Measurements from ENCODE around the gene SAMD4A.

Gene SAMD4A

DNA sequence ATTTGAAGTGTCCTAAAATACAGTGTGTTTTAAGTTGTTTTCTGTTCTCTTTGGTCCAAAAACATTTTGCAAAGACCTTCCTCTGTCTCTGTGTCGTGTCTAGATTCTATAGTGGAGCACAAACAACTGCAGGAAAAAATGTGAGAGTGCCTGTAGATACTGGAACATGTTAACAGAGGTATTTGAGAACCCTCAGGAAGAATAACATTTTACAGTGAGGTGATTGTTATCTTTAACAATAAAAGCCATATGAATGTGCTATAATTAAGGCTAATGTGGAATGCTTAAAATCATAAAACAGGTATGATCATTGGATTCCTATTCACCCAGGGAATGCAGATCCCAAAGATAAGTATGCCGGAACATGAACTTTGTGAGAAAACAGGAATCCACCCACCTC, 98.0 kb downstream of the SAMD4A start:
- DNase-seq = no peak

DNA sequence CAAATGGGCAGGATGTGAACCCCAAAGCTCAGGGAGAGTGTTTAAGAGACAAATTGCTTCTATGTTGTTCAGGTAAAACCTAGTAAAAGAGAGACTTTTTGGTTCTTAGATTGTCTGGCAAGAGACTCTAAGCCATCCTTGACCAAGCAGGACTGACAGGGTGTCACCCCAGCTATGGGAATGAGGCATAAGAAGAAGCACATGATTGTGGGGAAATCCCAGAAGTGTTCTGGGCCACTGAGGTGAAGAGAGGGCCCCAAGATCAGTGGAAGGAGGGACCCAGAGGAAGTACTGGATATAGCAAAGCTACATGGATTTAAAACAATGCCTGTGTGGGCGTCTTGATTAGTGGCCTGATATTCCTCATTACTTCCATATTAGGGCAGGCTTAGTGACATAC, 99.0 kb downstream of the SAMD4A start:
- DNase-seq = no peak

GRCh38 chr14:54667026-54667744, 100.3 kb downstream of the SAMD4A start:
- no peak for DNase-seq

- no peak for DNase-seq
Measured at GRCh38 chr14:54667764-54668163, 100.8 kb downstream of the SAMD4A start.

DNA sequence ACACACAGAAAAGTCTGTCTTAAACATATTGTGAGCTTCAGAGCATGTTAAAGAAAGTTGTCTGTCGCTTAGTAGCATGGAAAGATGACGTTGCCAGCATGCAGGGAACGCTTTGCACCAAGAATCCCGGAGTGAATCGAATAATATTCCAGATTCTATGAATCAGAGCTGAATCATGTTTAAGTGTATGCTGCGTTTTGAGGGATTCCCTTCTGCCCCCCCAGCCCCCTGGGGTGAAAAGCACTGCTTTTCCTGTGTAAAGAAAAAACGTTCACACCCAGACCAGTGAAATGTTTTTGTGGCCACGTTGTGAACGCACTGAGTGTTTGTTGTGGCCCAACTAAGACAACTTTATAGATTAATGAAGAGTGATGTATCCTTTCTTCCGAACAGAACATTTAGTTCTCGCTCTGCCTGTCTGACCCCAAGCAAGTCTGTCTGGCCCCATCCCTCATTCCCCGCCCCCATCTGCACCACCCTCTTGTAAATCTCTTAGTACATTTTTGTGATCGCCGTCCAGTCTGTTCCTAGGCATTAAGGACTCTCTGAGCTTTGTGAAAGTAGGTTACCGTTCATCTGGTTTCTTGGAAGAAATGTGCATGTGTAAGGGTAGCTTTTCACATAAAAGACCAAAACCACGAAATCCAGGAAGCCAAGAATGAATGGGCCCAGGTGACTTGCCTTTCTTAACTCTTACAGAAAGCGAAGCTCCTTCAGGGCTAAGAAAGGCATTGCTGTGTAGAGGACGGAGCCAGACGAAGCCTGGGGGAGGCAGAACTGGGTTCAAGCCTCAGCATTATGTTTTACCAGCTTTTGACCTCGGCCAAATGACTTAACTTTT, 103.0 kb downstream of the SAMD4A start:
- DNase-seq = no peak

DNA sequence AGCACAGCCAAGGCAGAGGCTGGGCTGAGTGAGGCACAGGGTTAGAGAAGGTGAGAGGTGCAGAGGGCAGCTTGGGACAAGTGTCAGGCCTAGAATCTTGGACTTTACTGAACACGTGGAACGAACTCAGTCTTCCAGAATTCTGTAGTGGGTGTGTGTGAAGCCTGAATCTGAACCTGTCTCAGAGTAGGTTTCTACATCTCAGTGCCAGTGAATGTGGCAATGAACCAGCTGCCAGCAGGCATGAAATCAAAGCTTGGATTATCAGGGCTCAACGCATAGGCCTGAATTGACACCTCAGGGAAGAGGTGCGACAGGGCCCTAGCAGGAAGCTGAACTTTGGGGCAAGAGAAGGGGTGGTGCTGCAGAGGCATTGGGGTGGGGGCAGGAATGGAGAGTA, 104.6 kb downstream of the SAMD4A start:
- no peak for DNase-seq

- no peak for DNase-seq
Measured at GRCh38 chr14:54672181-54672580, 105.3 kb downstream of the SAMD4A start.

DNA sequence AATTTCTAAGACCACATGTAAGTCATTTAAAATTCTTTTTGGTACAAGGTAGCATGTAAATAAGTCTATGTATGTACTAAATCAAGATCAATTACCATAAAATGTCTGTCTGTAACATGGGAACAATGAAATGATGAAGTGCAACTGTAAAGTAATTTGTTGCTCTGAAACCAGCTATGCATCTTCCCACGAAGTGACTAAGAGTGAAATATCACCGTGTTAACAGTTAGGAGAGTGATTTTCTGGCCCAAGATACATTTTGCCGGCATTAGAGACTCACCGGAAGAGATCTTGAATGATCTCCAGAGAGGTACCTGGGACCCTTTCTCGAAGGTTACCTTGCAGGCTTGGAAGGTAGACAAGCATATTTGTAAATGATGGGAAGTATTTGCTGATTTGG, 105.8 kb downstream of the SAMD4A start:
- DNase-seq = no peak

DNA sequence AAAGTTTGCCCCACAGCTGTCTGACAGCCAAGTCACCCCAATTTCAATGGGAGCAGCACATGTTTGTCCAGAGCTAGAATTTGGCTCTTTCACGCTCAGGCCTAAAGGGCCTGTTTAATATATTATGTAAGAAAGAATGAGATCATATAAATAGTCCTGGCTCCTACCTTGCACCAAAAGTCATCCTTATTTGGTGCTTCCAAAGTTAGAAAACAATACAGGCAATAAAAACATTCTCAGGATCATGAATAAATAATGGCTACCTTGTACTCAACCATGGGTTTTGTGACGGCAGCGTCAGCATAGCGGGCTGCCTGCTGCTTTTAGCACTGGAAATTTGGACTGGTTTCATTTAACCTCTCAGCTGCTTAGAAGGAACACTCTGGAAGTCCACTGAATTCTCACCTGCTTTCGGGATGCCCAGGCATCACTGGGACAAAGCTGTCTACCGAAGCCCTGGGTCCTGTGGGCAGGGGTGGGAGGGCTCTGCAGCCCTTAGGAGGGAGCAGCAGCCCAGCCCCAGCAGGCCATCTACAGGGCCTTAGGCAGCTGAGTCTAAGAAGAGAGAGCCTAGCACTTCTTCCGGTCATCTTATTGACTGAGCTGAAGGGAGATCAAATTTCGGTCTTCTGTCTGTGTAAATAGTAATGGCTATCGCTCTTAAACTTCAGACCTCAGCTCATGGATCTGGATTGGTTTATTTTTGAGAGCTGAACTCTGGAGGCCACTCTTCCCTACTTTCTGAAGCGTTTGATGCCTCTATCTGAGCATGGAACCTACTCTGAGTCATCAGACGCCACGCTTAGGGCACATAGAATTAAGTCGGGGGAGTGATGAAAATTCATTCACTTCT, 106.5 kb downstream of the SAMD4A start:
- DNase-seq = no peak

DNA sequence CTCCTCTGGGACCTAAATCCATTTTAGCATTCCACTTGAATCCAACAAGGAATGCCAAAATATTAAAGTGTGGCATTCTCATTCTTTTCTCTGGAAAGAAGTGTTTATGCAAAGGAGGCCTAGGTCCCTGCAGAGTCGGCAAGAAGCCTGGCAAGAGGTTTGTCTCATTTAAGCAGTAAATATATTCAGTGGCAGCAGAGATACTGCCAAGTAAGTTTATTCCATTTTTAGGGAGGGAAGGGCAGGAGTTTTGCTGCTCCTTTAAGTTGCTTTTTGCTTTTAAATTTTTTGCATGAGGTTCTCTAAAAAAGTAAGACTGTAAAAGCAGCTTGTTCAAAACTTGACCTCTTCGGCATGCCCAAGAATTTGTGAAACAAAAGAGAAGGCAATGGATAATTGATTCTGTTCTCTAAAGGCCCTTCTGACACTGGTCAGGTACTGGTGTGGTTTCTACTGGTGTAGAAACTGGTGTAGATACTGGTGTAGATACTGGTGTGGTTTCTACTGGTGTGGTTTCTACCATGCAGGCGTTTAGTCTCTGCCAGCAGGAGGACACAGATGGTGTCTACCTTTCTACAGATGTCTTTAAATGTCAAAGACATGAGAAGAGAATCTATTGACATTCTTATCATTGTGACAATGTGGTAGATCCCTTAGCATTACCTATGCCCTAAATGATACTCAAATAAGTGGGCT, 107.3 kb downstream of the SAMD4A start:
- no peak for DNase-seq

DNA sequence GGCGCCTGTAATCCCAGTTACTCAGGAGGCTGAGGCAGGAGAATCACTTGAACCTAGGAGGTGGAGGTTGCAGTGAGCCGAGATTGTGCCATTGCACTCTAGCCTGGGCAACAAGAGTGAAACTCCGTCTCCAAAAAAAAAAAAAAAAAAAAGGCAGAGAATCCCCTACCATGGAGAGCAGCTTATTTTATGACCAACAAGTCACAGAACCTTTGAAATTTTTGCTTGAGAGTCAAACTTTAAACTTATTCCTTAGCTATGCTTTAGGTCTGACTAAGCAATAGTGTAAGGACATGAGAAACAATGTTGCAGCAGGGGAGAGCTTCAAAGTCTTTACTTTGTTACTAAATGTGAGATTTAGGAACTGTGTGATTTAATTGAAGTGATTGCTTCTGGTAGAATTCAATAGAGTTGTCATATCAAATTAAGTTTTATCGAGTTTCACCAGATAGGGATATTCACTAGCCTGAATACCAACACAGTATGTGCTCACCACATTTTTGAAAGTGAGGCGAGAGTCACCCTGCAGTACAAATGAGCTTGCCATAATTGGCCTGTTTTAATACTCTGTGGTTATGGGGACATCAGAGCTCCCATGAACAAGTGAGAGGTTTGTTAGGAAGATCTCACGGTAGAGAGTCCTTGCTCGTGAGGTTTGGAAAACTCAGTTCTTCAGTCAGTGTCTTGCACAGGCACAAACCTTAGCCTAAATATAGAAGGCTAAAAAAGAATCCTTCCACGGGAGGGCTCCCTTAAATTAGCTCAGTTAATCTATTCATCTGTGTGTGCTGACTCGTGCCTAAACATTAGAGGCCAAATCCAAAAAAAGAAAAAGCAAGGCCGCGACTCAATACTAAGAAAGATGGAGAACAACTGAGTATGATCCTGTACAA, 108.6 kb downstream of the SAMD4A start:
- DNase-seq = no peak

DNA sequence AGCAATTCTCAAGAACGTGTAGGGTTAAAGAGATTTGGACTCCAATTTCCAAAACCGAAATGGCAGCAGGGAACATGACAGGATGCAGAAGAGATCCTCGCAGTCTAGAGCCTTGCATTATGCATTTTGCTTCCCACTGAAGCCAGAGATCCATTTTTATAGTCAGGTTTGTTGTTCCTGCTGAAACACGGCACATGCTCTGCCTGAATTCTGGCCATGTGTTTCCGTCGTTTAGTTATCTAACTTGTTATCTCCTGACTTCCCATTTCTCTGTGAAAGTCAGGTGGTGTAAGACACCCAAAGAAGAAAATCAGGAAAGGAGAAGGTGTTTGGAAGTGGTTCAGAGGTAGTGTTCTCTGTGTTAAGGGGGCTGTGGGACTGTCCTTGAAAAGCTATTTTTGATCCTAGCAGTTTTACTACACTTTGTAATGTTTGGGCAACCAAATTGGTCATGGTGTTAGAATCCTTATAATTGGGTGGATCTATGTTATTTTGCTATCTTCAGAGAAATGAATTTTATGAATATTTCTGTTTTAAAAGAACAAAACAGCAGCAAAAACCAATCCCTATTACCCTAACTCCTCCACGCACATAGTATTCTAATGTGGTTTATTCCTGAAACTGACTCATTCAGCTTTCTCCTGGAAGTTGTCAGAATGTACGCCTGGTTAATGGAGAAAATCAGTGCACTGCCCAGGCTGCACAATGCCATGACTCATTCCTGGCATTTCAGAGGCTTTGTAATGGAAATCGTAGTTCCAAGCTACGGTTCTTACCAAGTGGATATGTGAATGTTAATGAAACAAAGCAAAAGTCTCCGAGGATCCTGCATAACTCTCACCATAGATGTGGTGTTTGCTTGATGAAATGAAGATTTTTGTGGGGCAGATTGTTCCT, 110.1 kb downstream of the SAMD4A start:
- no peak for DNase-seq

DNA sequence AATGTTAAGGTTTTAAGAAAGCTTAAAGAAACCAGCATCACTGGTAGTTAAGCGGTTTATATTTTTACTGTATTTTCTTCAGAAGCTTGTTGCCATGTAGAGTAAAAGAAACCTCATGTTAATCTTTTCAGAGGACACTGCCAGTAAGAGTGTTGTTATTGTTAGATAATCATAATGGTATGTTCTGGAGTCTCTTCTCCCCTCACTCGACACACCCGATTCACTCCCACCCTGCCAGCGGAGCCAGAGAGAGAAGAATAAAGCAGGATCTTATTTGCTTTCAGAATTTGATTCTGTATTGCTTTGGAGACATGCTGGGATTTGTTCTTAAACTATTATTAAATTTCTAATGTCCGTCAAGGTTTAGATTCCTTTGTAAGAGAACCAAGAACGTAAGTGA, 113.7 kb downstream of the SAMD4A start:
- DNase-seq = no peak

DNA sequence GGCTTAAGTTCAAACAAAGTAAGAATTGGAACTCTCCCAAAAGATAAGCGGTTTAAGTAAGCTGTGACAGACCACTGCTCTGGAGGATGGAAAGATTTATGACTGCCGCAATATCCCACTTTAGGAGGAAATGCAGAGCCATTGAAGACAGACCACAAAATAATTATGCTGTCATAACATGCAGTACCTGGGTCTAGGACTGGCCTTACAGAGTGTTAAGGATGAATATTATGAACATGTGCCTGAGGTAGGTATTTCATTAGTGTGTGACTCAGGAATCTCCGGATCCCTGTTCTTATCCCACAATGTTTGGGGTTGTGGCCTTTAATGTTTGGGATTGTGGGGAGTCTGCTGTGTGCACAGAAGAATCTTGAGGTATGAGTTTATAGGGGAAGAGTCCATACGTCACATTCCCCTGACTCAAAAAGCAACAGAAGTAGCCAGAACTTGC, 114.9 kb downstream of the SAMD4A start:
- DNase-seq = no peak

GRCh38 chr14:54682578-54682977, 115.7 kb downstream of the SAMD4A start:
- no peak for DNase-seq

DNA sequence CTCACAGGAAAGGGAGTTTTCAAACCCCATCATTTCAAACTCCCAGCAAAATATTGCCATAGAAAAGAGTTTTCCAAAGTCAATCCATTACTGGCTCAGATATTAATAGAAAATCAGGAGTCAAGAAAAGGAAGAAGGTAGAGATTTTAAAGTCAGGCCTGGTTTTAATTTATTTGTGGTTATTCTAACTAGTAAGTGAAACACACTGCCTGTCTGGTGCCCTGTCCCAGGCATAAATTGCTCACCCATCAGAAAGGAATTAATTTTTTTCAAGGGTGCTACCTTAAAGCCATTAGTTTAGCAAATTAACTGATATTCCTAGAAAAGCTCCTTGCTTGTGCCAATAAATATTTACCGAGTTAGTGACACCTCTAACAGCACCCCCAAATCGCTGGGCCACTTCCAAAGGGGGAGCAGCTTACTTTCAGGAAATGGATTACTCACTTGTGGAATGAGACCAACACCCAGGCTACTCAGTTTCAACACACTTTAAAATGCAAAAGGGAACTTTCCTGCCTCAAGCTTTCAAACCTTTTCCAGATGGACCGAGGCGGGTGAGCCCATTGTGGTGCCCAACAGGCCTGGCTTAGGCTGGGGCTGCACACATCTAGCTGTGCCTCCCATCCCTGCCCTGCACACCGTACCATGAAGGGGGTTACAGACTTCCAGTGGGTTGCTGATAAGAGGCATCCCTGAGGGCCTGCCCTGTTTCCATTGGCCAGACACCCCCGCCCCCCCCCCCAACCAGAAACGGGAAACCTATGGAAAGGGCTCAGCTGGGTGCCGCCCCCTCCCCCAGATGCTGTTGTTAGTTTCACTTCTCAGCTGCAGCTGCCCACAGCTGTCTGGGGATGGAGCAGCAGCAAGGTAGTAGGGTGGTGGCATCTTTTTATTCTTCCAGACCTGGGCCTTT, 117.2 kb downstream of the SAMD4A start:
- no peak for DNase-seq

DNA sequence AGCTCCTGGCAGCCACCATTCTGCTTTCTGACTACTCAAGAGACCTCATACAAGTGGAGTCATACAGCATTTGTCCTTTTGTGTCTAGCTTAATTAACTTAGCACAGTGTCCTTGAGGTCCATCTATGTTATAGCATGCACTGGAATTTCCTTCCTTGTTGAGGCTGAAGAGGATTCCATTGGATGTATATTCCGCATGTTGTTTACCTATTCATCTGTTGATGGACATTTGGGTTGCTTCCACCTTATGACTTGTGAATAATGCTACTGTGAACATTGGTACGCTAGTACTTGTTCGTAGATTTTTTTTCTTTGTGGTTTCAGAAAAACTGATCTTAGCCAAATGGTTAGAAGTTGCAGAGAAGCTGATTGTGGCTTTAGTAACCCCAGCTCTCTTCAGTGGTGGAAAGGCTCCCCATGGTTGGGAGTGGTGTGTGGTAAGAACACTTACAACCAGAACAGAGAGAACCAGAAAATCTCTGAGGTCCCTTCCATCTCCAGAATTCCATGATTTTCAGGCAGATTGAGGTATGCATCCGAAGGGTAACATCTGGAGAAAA, 118.4 kb downstream of the SAMD4A start:
- DNase-seq = no peak

DNA sequence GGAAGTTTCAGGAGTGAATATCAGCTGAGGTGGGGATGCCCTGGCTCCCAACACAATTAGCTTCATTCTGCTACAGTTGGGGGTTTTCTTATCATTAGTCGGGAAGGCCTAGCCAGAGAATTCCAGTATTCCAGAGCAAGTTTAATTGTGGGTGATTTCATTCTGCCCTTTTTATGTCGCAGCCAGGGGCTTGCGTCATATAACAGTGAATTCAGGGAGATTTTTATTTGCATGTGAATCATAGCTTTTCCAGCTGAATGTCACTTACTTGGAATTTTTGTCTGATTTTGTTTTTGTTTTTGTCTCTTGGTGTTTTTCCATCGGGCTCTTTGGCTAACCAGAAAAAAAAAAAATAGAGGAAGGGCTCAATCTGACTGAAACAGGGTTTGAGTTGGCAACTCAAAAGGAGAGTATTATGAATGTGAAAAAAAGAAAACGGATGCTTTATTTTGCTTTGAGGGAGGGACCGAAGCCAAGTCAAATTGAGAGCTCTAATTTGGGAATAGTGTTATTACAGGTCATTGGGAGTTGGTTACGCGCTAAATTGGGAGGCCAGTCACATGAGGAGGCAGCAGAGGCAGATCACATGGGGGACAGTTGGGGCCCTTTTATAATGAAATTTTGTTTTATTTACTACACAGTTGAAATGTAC, 119.4 kb downstream of the SAMD4A start:
- DNase-seq = no peak

All from activated CD8-positive, alpha-beta memory T cell treated with anti-CD3 and anti-CD28 coated beads, Interleukin-2, amount 50 U/mL, for 4 hours (primary cell).